Measurements from ENCODE around the gene CDKAL1. TPM values are rescaled to one million over a fixed set of nuclear protein-coding genes. Genes with fewer than 3 reads are reported as not detected.

CDKAL1 gene
- total and polyA plus RNA-seq, 2 of the 13 experiments (the other 11 are each of a cell fraction or from before 2014, with no cell fraction given), result 9.5 to 27.7 TPM

DNA sequence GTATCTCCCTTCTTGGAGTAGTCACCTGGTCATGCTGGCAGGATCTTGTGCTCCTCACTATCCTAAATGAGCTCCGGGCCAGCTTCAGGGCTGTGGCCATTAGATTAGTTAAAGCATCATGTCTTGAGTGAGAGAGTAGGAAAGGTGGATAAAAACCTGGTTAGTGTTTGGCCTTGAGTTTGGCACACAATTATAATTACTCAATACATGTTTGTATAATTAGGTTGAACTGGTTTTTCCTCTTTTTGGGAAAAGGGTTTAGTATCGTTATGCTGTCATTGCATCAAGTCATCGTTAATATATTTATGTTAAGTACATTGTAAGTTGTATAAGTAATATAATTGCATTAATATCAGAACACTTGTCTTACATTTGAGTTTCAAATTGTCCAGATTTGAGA, 126.3 kb downstream of the CDKAL1 start:
- Histone ChIP-seq H3K79me2 (ENCODE audit: insufficient read depth, low read length) (no peaks in the 10 kb centered on the region), H4K20me1 (ENCODE audit: insufficient read depth, low read length) (no peaks in the 10 kb centered on the region), H3K4me3 (replicated peaks in 1 of 3; ENCODE audit: insufficient read depth in 1 of 3, low read depth in 2 of 3, low read length in 3 of 3) (no peak overlapping the region), H3K4me2 (ENCODE audit: low read depth, low read length) (no peak overlapping the region), H3K4me1 (ENCODE audit: insufficient read depth, low read length) (peaks cover 25% of the 10 kb centered on the region), H3K9me3 (ENCODE audit: low read length) (no peaks in the 10 kb centered on the region), H2AFZ (ENCODE audit: low read length) (no peak overlapping the region), H3K27ac (ENCODE audit: extremely low read length, insufficient read depth, low read length) (no peak overlapping the region), H3K36me3 (replicated peaks in 1 of 2; ENCODE audit: control insufficient read depth in 1 of 2, insufficient read depth in 2 of 2, low read length in 2 of 2) (no peaks in the 10 kb centered on the region), H3K27me3 (ENCODE audit: control insufficient read depth in 1 of 2, insufficient read depth in 2 of 2, low read length in 2 of 2) (no peaks in the 10 kb centered on the region), H3K9ac (ENCODE audit: insufficient read depth, low read depth, low read length) (no peak overlapping the region)
- in situ Hi-C loops (cut with HindIII; ENCODE audit: extremely low pct_ligation_motif_present, low pct_unique_long_range_greater_than_20kb) (no loop called here), intact Hi-C loops (cut with micrococcal nuclease; ENCODE audit: unreplicated experiment) (no loop called here)
- WGBS (ENCODE audit: low lambda C conversion rate), result 93% methylated on average over 3 of the region's 3 CpGs
- CTCF ChIA-PET (ENCODE audit: low intra/inter-chr PET ratio, low total read pairs), result no interaction called here
- DNase-seq (ENCODE audit: low spot score), result no peak
- POLR2A ChIA-PET, result no interaction called here
- no peak for FAIRE-seq
- ATAC-seq, result no peak
- no TSS peak for BruUV-seq (replicated peaks)
- TF ChIP-seq, protein P1, sequence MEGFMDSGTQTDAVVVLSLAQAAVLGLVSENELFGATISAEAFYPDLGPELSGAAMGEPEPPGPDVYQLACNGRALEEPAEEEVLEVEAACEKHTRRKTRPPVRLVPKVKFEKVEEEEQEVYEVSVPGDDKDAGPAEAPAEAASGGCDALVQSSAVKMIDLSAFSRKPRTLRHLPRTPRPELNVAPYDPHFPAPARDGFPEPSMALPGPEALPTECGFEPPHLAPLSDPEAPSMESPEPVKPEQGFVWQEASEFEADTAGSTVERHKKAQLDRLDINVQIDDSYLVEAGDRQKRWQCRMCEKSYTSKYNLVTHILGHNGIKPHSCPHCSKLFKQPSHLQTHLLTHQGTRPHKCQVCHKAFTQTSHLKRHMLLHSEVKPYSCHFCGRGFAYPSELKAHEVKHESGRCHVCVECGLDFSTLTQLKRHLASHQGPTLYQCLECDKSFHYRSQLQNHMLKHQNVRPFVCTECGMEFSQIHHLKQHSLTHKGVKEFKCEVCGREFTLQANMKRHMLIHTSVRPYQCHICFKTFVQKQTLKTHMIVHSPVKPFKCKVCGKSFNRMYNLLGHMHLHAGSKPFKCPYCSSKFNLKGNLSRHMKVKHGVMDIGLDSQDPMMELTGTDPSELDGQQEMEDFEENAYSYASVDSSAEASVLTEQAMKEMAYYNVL (CRISPR knock-in tag; IDR thresholded peaks at IDR 0.05; ENCODE audit: borderline replicate concordance), result no peak
- TF ChIP-seq ZNF558 (CRISPR knock-in tag; IDR thresholded peaks at IDR 0.05; ENCODE audit: borderline replicate concordance) (no peak), MLLT10 (CRISPR knock-in tag; IDR thresholded peaks at IDR 0.05) (no peak), HOXA3 (CRISPR knock-in tag; IDR thresholded peaks at IDR 0.05) (no peak), NR2F1 (CRISPR knock-in tag; IDR thresholded peaks at IDR 0.05) (no peak), NCOR1 (IDR thresholded peaks at IDR 0.05; ENCODE audit: borderline replicate concordance, low read length) (no peak), YY1 (IDR thresholded peaks at IDR 0.05; ENCODE audit: insufficient read depth, insufficient replicate concordance, low read depth, low read length) (no peak), ZNF607 (CRISPR knock-in tag; IDR thresholded peaks at IDR 0.05; ENCODE audit: borderline replicate concordance) (no peak), ZNF282 (IDR thresholded peaks at IDR 0.05; ENCODE audit: partially characterized antibody) (no peak)
- TF ChIP-seq, protein P2, sequence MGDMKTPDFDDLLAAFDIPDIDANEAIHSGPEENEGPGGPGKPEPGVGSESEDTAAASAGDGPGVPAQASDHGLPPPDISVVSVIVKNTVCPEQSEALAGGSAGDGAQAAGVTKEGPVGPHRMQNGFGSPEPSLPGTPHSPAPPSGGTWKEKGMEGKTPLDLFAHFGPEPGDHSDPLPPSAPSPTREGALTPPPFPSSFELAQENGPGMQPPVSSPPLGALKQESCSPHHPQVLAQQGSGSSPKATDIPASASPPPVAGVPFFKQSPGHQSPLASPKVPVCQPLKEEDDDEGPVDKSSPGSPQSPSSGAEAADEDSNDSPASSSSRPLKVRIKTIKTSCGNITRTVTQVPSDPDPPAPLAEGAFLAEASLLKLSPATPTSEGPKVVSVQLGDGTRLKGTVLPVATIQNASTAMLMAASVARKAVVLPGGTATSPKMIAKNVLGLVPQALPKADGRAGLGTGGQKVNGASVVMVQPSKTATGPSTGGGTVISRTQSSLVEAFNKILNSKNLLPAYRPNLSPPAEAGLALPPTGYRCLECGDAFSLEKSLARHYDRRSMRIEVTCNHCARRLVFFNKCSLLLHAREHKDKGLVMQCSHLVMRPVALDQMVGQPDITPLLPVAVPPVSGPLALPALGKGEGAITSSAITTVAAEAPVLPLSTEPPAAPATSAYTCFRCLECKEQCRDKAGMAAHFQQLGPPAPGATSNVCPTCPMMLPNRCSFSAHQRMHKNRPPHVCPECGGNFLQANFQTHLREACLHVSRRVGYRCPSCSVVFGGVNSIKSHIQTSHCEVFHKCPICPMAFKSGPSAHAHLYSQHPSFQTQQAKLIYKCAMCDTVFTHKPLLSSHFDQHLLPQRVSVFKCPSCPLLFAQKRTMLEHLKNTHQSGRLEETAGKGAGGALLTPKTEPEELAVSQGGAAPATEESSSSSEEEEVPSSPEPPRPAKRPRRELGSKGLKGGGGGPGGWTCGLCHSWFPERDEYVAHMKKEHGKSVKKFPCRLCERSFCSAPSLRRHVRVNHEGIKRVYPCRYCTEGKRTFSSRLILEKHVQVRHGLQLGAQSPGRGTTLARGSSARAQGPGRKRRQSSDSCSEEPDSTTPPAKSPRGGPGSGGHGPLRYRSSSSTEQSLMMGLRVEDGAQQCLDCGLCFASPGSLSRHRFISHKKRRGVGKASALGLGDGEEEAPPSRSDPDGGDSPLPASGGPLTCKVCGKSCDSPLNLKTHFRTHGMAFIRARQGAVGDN (CRISPR knock-in tag; IDR thresholded peaks at IDR 0.05), result no peak
